Endodermal cell (in vitro differentiated cells): ENCODE results near the gene CCR1. TPM values are rescaled to one million over a fixed set of nuclear protein-coding genes. Genes with fewer than 3 reads are reported as not detected.

Experiments used
- DNase-seq: peaks from one replicate; pipeline ENCODE4 v3.0.0-alpha.2; 2017
- H3K27ac ChIP-seq: 2 replicates; pipeline ENCODE4 v1.5.1; 2013; ENCODE audit warnings: mild to moderate bottlenecking, low read depth, low read length, moderate library complexity
- H3K27me3 ChIP-seq: 2 replicates; pipeline ENCODE4 v1.6.1; 2013; ENCODE audit warnings: mild to moderate bottlenecking, low read length, moderate library complexity; ENCODE audit not compliant: insufficient read depth, control insufficient read depth, poor library complexity, severe bottlenecking
- H3K36me3 ChIP-seq: 2 replicates; pipeline ENCODE4 v1.7.0; 2013; ENCODE audit warnings: mild to moderate bottlenecking, low read length, moderate library complexity; ENCODE audit not compliant: control insufficient read depth, insufficient read depth
- H3K4me1 ChIP-seq: one replicate; pipeline ENCODE4 v1.7.0; 2013; ENCODE audit warnings: low read length; ENCODE audit not compliant: control insufficient read depth, insufficient read depth
- H3K4me3 ChIP-seq: 2 replicates; pipeline ENCODE4 v1.5.1; 2013; ENCODE audit warnings: mild to moderate bottlenecking, low read length, moderate library complexity
- H3K9ac ChIP-seq: 2 replicates; pipeline ENCODE4 v1.6.1; 2013; ENCODE audit warnings: mild to moderate bottlenecking, low read length, moderate library complexity; ENCODE audit not compliant: poor library complexity, severe bottlenecking; ENCODE audit errors: extremely low read depth
- H3K9me3 ChIP-seq: 2 replicates; pipeline ENCODE4 v1.6.1; 2013; ENCODE audit warnings: mild to moderate bottlenecking, low read length, moderate library complexity; ENCODE audit not compliant: control insufficient read depth
- H3K27ac Mint-ChIP-seq: 2 replicates; pipeline ENCODE4 v1.8.0; 2020; ENCODE audit warnings: mixed read lengths
- H3K27me3 Mint-ChIP-seq: 2 replicates; pipeline ENCODE4 v1.8.0; 2021; ENCODE audit warnings: mild to moderate bottlenecking, mixed read lengths; ENCODE audit not compliant: insufficient read depth
- H3K36me3 Mint-ChIP-seq: 2 replicates; pipeline ENCODE4 v1.8.0; 2020; ENCODE audit warnings: low read depth, mixed read lengths
- H3K4me1 Mint-ChIP-seq: 2 replicates; pipeline ENCODE4 v1.8.0; 2020; ENCODE audit warnings: mixed read lengths
- H3K4me3 Mint-ChIP-seq: 2 replicates; pipeline ENCODE4 v1.8.0; 2020; ENCODE audit warnings: mild to moderate bottlenecking, moderate library complexity, mixed read lengths
- H3K9me3 Mint-ChIP-seq: 2 replicates; pipeline ENCODE4 v1.8.0; 2020; ENCODE audit warnings: mild to moderate bottlenecking, mixed read lengths
- WGBS, 2 experiments: methylation state at CpG; one replicate each; pipeline versions ENCODE4 v1.1.5 to v1.1.7; 2013; ENCODE audit warnings: missing lambda C conversion rate in 2 of 2, mixed read lengths in 1 of 2; ENCODE audit not compliant: insufficient coverage in 1 of 2, insufficient read length in 1 of 2; 5-methylcytosine and 5-hydroxymethylcytosine counted together
- total RNA-seq, 2 donors: library from RNA; stranded (reverse); fragmentation: NEBNext Ultra II Directional in 1 of 2; extraction: Animal tissue kit (Norgen Biotek cat#: 25700) in 1 of 2; gene quantifications; 2 replicates in 1 of 2; 3 replicates in 1 of 2; pipeline ENCODE4 v1.2.1, GENCODE V29; 2021
- TF ChIP-seq, protein P1 (sequence below): fragments of 200-600 bp; sonication (generic); conservative IDR thresholded peaks from 2 replicates; pipeline ENCODE4 v1.5.0; 2021; ENCODE audit warnings: antibody characterized with exemption, mild to moderate bottlenecking

CCR1 gene
- total RNA-seq, 2 donors from 2014 or later = 0.11 TPM; not detected in 1

DNA sequence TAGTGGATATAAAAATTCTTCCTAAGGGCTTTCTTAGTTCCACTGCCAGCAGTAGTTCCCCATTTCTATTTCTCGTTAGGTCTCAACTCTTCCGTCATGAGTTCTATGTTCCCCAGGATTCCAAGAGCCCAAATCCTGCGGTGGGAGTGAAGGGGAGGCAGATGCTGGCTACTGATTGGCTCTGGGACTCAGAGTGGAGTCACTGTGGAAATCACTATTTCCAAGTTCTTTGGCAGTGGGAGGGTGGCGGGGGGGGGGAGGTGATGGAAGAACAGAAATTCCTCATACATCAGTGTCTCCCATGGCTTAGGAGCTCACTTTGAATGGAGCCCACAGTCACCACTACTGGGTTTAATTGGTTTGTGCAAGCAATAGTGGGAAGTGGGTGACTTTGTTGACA, 5.6 kb downstream of the CCR1 start:
- H3K9me3 ChIP-seq = no peaks in the 10 kb centered on the region
- 93 to 95% methylated on average over 2 to 4 of the region's 4 CpGs for WGBS, 2 experiments
- H3K9me3 Mint-ChIP-seq = no peaks in the 10 kb centered on the region
- TF ChIP-seq, protein P1, sequence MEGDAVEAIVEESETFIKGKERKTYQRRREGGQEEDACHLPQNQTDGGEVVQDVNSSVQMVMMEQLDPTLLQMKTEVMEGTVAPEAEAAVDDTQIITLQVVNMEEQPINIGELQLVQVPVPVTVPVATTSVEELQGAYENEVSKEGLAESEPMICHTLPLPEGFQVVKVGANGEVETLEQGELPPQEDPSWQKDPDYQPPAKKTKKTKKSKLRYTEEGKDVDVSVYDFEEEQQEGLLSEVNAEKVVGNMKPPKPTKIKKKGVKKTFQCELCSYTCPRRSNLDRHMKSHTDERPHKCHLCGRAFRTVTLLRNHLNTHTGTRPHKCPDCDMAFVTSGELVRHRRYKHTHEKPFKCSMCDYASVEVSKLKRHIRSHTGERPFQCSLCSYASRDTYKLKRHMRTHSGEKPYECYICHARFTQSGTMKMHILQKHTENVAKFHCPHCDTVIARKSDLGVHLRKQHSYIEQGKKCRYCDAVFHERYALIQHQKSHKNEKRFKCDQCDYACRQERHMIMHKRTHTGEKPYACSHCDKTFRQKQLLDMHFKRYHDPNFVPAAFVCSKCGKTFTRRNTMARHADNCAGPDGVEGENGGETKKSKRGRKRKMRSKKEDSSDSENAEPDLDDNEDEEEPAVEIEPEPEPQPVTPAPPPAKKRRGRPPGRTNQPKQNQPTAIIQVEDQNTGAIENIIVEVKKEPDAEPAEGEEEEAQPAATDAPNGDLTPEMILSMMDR = no peak
- H3K4me1 Mint-ChIP-seq = no peaks in the 10 kb centered on the region
- no peak overlapping the region for H3K27ac ChIP-seq
- DNase-seq = no peak
- H3K4me3 ChIP-seq = no peak overlapping the region
- H3K4me3 Mint-ChIP-seq = no peak overlapping the region
- no peaks in the 10 kb centered on the region for H3K4me1 ChIP-seq
- peaks cover 2% of the 10 kb centered on the region for H3K36me3 Mint-ChIP-seq
- no peaks in the 10 kb centered on the region for H3K27me3 ChIP-seq
- H3K9ac ChIP-seq = no peak overlapping the region
- no peak overlapping the region for H3K27ac Mint-ChIP-seq
- no peaks in the 10 kb centered on the region for H3K27me3 Mint-ChIP-seq
- no peaks in the 10 kb centered on the region for H3K36me3 ChIP-seq

DNA sequence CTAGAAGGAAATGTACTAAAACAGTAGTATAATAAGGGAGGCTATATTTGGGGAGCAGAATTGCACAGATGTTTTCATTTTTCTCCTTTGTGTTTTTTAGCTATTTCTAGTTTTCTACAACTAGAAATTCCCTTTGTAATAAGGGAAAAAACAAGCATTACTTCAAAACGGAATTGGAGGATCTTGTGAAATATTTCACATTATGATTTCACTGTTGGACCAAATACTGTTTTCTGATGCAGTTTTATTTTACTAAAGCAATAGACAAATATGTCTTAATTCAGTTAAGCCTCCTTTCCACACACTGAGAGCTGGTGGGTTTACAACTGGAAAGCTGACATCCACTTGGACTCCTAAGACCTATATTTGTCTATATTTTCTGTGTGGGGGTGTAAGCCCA, 7.3 kb downstream of the CCR1 start:
- Histone ChIP-seq H3K36me3 (no peaks in the 10 kb centered on the region), H3K27ac (no peak overlapping the region), H3K9me3 (no peaks in the 10 kb centered on the region), H3K4me1 (no peaks in the 10 kb centered on the region), H3K27me3 (no peaks in the 10 kb centered on the region), H3K9ac (no peak overlapping the region), H3K4me3 (no peak overlapping the region)
- Mint-ChIP-seq H3K4me3 (no peak overlapping the region), H3K27ac (no peak overlapping the region), H3K9me3 (no peaks in the 10 kb centered on the region), H3K27me3 (no peaks in the 10 kb centered on the region), H3K4me1 (no peaks in the 10 kb centered on the region), H3K36me3 (peaks cover 2% of the 10 kb centered on the region)
- TF ChIP-seq, protein P1 = no peak
- DNase-seq = no peak
- WGBS, 2 experiments = 88% methylated on average over 1 of the region's 1 CpG; no CpG with 5 or more reads in 1 of the 2 experiments

DNA sequence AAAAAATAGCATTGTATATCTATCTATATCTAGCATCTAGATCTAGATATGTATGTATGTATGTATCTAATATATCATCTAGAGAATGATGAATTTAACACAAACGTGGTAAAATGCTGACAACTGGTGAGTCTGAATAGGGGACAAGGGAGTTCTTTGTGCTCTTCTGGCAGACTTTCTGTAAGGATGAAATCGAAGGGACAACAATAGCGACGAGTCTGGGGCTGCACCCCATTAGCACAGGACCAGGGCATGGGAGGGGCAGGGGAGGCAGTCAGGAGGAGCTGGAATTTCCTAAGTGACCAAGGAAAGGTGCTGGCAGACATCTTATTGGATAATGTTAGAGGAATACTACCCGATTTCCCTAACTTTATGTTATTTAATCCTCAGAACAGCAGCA, 7.9 kb downstream of the CCR1 start:
- H3K36me3 Mint-ChIP-seq = peaks cover 2% of the 10 kb centered on the region
- TF ChIP-seq, protein P1 = no peak
- no peak overlapping the region for H3K4me3 Mint-ChIP-seq
- H3K4me1 ChIP-seq = no peaks in the 10 kb centered on the region
- no peaks in the 10 kb centered on the region for H3K36me3 ChIP-seq
- H3K27me3 ChIP-seq = no peaks in the 10 kb centered on the region
- no peak overlapping the region for H3K9ac ChIP-seq
- H3K27me3 Mint-ChIP-seq = no peaks in the 10 kb centered on the region
- no peak overlapping the region for H3K27ac Mint-ChIP-seq
- H3K9me3 ChIP-seq = peaks cover under 1% of the 10 kb centered on the region
- no peaks in the 10 kb centered on the region for H3K4me1 Mint-ChIP-seq
- 86 to 87% methylated on average over 2 to 5 of the region's 5 CpGs for WGBS, 2 experiments
- no peak overlapping the region for H3K4me3 ChIP-seq
- no peak overlapping the region for H3K27ac ChIP-seq
- peaks cover 2% of the 10 kb centered on the region for H3K9me3 Mint-ChIP-seq
- no peak for DNase-seq
